HEK293T (cell line): ENCODE measurements around the gene PSMC3IP.

Experiments
- CTCF ChIA-PET: fragments of 350-600 bp; formaldehyde crosslinking; extraction: SDS; loops from one replicate; lab custom pipeline; 2021; ENCODE audit warnings: antibody characterized with exemption, inconsistent platforms; lab: Yijun Ruan, JAX
- POLR2A ChIA-PET: fragments of 350-600 bp; formaldehyde crosslinking; extraction: SDS; loops from one replicate; lab custom pipeline; 2020; ENCODE audit warnings: antibody characterized with exemption, inconsistent platforms; lab: Yijun Ruan, JAX
- DNase-seq: peaks from one replicate; pipeline ENCODE4 v3.0.0; 2012; ENCODE audit warnings: mixed read lengths; ENCODE audit errors: extremely low spot score
- ARNT ChIP-seq: fragments of 450-650 bp; IDR thresholded peaks from 2 replicates; pipeline ENCODE4 v1.6.1; 2017; ENCODE audit warnings: mild to moderate bottlenecking
- BHLHE40 ChIP-seq: fragments of 450-650 bp; IDR thresholded peaks from 2 replicates; pipeline ENCODE4 v1.6.1; 2016; ENCODE audit warnings: mild to moderate bottlenecking, moderate library complexity, borderline replicate concordance
- CTBP1 ChIP-seq: fragments of 450-650 bp; IDR thresholded peaks from 2 replicates; pipeline ENCODE4 v1.6.1; 2016; ENCODE audit warnings: borderline replicate concordance
- ELF4 ChIP-seq: fragments of 450-650 bp; IDR thresholded peaks from 2 replicates; pipeline ENCODE4 v1.6.1; 2017; ENCODE audit warnings: antibody characterized with exemption
- FOXA1 ChIP-seq: fragments of 450-650 bp; IDR thresholded peaks from 2 replicates; pipeline ENCODE4 v1.6.1; 2016; ENCODE audit warnings: mild to moderate bottlenecking
- FOXK2 ChIP-seq: fragments of 450-650 bp; IDR thresholded peaks from 2 replicates; pipeline ENCODE4 v1.6.1; 2016; ENCODE audit warnings: mild to moderate bottlenecking
- FOXM1 ChIP-seq: fragments of 450-650 bp; IDR thresholded peaks from 2 replicates; pipeline ENCODE4 v1.6.1; 2017; ENCODE audit warnings: mild to moderate bottlenecking, borderline replicate concordance
- HDGF ChIP-seq: fragments of 450-650 bp; IDR thresholded peaks from 2 replicates; pipeline ENCODE4 v1.6.1; 2017; ENCODE audit warnings: antibody characterized with exemption, borderline replicate concordance
- L3MBTL2 ChIP-seq: fragments of 450-650 bp; conservative IDR thresholded peaks from 2 replicates; pipeline ENCODE4 v1.6.1; 2016; ENCODE audit warnings: mild to moderate bottlenecking
- LEF1 ChIP-seq: fragments of 450-650 bp; IDR thresholded peaks from 2 replicates; pipeline ENCODE4 v1.6.1; 2017; ENCODE audit warnings: mild to moderate bottlenecking, borderline replicate concordance
- NFRKB ChIP-seq: fragments of 450-650 bp; IDR thresholded peaks from 2 replicates; pipeline ENCODE4 v1.6.1; 2016; ENCODE audit warnings: mild to moderate bottlenecking, moderate library complexity
- SP1 ChIP-seq: fragments of 450-650 bp; IDR thresholded peaks from 2 replicates; pipeline ENCODE4 v1.6.1; 2017
- SUZ12 ChIP-seq: fragments of 450-650 bp; IDR thresholded peaks from 2 replicates; pipeline ENCODE4 v1.6.1; 2016; ENCODE audit warnings: mild to moderate bottlenecking
- TARDBP ChIP-seq: fragments of 450-650 bp; IDR thresholded peaks from 2 replicates; pipeline ENCODE4 v1.6.1; 2016
- ZNF384 ChIP-seq: fragments of 450-650 bp; IDR thresholded peaks from 2 replicates; pipeline ENCODE4 v1.6.1; 2016
- TF ChIP-seq, protein P1 (sequence below): fragments of 450-650 bp; IDR thresholded peaks from 2 replicates; pipeline ENCODE4 v1.6.1; 2016

Gene PSMC3IP

DNA sequence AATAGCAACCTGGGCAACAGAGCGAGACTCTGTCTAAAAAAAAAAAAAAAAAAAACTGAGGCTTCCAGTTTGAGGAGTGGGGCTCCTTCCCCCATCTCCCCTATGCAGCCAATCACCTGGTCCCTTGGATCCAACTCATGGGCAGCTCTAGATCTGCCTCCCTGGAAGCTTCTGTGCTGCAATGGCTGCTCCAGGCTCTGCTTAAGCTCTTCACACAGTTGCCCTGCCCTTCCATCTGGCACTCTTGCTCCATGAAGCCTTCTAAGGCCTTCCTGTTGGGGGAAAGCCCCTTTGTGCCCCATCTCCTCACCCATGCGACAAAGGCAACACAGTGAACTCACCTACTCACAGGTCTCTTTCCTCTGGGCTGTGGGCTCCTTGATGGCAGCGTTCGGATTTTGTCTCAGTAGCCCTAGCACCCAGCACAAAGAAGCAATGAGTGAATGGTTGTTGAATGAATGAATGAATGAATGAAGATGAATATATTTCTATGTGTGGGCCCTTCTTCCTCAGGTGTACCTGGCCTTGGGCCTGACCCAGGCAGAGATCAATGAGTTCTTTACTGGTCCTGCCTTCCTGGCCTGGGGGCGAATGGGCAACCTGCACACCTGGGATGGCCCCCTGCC lies 39.6 kb downstream of the PSMC3IP start:
- POLR2A ChIA-PET, result interaction anchor here (0.7 to 3.4 kb wide), 4 partner anchors 15 to 66 kb away, joined by 3 to 37 read pairs (median 9); partner anchors contain the start of genes HSD17B1 and MLX
- CTCF ChIA-PET, result no interaction called here
- TF ChIP-seq TARDBP, result no peak
- no peak for TF ChIP-seq FOXK2
- TF ChIP-seq L3MBTL2, result no peak
- TF ChIP-seq FOXM1, result no peak
- TF ChIP-seq NFRKB, result no peak
- TF ChIP-seq FOXA1, result no peak
- no peak for TF ChIP-seq SUZ12
- TF ChIP-seq HDGF, result no peak
- no peak for TF ChIP-seq LEF1
- TF ChIP-seq, protein P1, sequence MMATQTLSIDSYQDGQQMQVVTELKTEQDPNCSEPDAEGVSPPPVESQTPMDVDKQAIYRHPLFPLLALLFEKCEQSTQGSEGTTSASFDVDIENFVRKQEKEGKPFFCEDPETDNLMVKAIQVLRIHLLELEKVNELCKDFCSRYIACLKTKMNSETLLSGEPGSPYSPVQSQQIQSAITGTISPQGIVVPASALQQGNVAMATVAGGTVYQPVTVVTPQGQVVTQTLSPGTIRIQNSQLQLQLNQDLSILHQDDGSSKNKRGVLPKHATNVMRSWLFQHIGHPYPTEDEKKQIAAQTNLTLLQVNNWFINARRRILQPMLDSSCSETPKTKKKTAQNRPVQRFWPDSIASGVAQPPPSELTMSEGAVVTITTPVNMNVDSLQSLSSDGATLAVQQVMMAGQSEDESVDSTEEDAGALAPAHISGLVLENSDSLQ, result no peak
- TF ChIP-seq ARNT, result no peak
- no peak for TF ChIP-seq BHLHE40
- DNase-seq, result no peak

DNA sequence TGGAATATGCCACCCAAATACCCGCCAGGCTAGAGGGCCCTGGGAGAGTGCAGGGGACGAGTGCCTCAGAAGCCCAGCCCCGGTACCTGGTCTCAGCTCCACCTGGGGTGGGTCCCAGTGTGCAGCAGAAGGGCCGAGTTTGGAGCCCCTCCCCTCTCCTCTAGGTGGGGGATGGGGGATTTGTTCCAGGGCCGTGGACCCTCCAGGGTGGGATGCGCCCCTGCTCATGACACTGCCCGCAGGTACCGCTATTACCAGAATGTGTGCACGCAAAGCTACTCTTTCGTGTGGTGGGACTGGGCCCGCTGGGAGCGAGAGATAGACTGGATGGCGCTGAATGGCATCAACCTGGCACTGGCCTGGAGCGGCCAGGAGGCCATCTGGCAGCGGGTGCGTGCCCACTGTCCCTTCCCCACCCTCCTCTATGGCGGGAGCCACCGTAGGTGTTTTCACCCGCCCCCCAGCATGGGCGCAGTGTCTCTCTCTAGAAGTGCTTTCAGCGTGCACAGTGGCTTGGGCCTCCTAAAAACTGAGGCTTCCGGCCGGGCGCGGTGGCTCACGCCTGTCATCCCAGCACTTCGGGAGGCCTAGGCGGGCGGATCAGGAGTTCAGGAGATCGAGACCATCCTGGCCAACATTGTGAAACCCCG lies 40.2 kb downstream of the PSMC3IP start:
- no peak for DNase-seq
- TF ChIP-seq NFRKB (no peak), SP1 (no peak), TARDBP (no peak), BHLHE40 (no peak), FOXK2 (no peak), L3MBTL2 (no peak), ARNT (no peak), ZNF384 (no peak), FOXM1 (no peak), ELF4 (no peak), SUZ12 (no peak), LEF1 (no peak), CTBP1 (no peak), HDGF (no peak), FOXA1 (no peak)
- TF ChIP-seq, protein P1, result no peak
- ChIA-PET POLR2A (interaction anchor here (0.8 to 3.4 kb wide), 17 partner anchors 10 to 236 kb away, joined by 3 to 37 read pairs (median 6); partner anchors contain the start of genes HSD17B1, MLX, PSMC3IP and RETREG3), CTCF (interaction anchor here (1.0 to 1.3 kb wide), 2 partner anchors 11 to 144 kb away, joined by 3 read pairs; no protein-coding TSS in a partner anchor)

DNA sequence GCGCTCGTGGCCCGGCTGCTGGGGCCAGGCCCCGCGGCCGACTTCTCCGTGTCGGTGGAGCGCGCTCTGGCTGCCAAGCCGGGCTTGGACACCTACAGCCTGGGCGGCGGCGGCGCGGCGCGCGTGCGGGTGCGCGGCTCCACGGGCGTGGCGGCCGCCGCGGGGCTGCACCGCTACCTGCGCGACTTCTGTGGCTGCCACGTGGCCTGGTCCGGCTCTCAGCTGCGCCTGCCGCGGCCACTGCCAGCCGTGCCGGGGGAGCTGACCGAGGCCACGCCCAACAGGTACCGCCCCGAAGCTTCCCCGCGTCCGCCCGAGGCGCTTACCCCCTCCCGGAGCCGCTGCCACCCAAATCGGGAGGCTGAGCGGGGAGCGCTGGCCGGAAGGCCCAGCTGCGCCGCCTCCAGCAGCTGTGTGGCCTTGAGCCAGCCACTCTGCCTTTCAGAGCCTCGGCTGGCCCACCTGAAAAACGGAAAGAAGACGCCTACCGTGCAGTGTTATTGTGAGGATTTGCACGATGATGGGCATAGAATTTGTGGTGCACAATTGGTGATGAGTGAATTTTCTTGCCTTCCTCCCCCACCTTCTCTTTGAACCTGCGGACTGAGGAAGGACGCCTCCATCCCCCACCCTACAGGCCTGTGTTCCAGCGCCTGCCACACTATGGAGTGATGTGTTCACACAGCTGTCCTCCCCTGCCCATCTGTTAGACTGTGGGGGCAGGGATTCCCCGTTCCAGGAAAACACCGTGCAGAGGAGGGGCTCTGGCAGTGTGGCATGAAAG lies 41.0 kb downstream of the PSMC3IP start:
- TF ChIP-seq FOXA1, result no peak
- peak; percentile 64 for TF ChIP-seq FOXM1
- peak; percentile 71; the same call in 1 of the 2 replicates for TF ChIP-seq ARNT
- peak; percentile 78 for DNase-seq
- POLR2A ChIA-PET, result interaction anchor here (0.7 to 3.4 kb wide), 32 partner anchors 9 to 461 kb away, joined by 3 to 37 read pairs (median 5); partner anchors contain the start of genes CAVIN1, HSD17B1, MLX and PSMC3IP
- CTCF ChIA-PET, result interaction anchor here (0.6 to 1.4 kb wide), 6 partner anchors 9 to 227 kb away, joined by 3 to 10 read pairs (median 4); no protein-coding TSS in a partner anchor

DNA sequence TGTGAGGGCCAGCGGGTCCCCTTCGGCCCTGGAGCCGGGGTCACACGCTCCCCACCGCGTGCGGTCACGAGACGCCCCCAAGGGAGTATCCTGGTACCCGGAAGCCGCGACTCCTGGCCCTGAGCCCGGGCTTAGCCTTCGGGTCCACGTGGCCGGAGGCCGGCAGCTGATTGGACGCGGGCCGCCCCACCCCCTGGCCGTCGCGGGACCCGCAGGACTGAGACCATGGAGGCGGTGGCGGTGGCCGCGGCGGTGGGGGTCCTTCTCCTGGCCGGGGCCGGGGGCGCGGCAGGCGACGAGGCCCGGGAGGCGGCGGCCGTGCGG lies 41.5 kb downstream of the PSMC3IP start, which contains the start of gene NAGLU:
Gene NAGLU (plus strand): TSS at position 194 of the 324 bp plus-strand sequence. CDS start 32 bp downstream, at position 226.
- POLR2A ChIA-PET, result interaction anchor here (0.6 to 3.4 kb wide), 28 partner anchors 9 to 569 kb away, joined by 3 to 37 read pairs (median 5); partner anchors contain the start of genes CAVIN1, CNP, HSD17B1 and MLX
- DNase-seq, result peak; percentile 96
- peak; percentile 97 for TF ChIP-seq ELF4
- no peak for TF ChIP-seq ARNT
- TF ChIP-seq FOXA1, result no peak
- TF ChIP-seq BHLHE40, result no peak
- peak; percentile 10; the same call in 1 of the 2 replicates for TF ChIP-seq L3MBTL2
- TF ChIP-seq HDGF, result no peak
- no peak for TF ChIP-seq TARDBP
- TF ChIP-seq SUZ12, result no peak
- no peak for TF ChIP-seq NFRKB
- CTCF ChIA-PET, result interaction anchor here (0.6 to 1.4 kb wide), 6 partner anchors 9 to 158 kb away, joined by 3 to 10 read pairs (median 4); partner anchors contain the start of gene PSMC3IP

DNA sequence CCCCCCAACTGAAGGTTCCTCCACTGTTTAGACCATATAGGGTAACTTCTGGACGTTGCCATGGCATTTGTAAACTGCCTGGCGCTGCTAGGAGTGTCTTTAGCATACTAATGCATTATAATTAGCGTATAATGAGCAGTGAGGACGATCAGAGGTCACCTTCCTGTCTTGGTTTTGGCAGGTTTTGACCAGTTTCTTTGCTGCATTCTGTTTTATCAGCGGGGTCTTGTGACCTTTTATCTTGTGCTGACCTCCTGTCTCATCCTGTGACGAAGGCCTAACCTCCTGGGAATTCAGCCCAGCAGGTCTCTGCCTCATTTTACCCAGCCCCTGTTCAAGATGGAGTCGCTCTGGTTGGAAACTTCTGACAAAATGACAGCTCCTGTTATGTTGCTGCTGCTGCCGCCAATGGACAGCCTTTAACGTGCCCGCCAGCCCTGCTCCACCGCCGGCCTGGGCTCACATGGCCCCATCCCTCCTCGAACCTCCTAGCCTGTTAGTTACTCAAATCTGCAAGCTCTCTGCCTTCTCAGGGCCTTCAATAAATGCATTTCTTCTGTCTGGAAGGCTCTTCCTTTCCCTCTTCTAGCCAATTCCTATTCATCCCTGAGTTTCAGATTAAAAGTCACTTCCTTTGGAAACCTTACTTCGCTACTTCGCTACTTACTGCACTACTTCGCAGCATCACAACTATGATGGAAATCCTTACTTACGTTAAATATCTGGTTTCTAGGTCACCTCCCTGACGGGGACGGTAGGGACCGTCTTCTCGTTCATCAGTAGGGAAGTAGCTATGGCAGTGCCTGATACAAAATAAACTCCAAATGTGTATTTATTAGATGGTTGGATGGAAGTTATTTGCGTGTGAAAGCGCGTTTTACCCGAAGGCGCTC lies 42.1 kb downstream of the PSMC3IP start:
- no peak for DNase-seq
- CTCF ChIA-PET, result interaction anchor here (0.6 to 1.4 kb wide), 6 partner anchors 8 to 234 kb away, joined by 3 to 10 read pairs (median 4); partner anchors contain the start of gene PSMC3IP
- TF ChIP-seq BHLHE40 (no peak), L3MBTL2 (peak; percentile 70; the same call in 1 of the 2 replicates), NFRKB (no peak)
- POLR2A ChIA-PET, result interaction anchor here (0.6 to 3.4 kb wide), 24 partner anchors 8 to 569 kb away, joined by 3 to 37 read pairs (median 6); partner anchors contain the start of genes CAVIN1, CNP, HSD17B1 and MLX
